NCI-H2171 (cell line): ENCODE measurements around the gene DDC.

Source experiments
- DNase-seq: peaks from one replicate; lab custom pipeline; 2025; lab: John Stamatoyannopoulos, UW

Gene DDC

GRCh38 chr7:50415844-50416364, 149.3 kb downstream of the DDC start:
- no peak for DNase-seq

GRCh38 chr7:50413561-50413960, 151.6 kb downstream of the DDC start:
- DNase-seq: no peak

DNA sequence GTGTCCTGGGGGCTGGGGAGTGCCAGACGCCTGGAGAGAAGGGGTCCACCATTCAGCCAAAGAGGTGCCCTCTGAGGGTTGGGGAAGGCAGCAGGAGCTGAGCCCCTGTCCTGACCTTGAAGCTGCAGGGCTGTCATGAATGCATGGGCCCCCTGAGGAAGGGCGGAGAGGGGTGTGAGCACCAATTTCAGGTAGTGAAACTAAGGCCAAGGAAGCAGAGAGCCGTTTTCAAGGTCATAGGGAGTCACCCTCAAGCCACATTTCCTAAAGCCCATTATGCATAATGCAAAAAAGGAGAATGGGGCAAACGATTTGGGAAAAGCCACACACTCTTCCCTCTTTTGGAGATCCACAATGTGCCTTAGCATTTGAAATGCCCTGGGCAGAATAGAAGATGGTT, 152.2 kb downstream of the DDC start:
- no peak for DNase-seq

GRCh38 chr7:50411332-50411731, 153.9 kb downstream of the DDC start:
- no peak for DNase-seq

- DNase-seq: no peak
These were observed 155.1 kb downstream of the DDC start for GRCh38 chr7:50409856-50410745.
